Stimulated activated CD4-positive, alpha-beta T cell treated with anti-CD3 and anti-CD28 coated beads, Interleukin-4, amount 100 ng/mL, for 1 hour (primary cell): ENCODE measurements around the gene ALPK1.
"Not testable (repeated sequence)": the region's sequence is repeated elsewhere in the genome, so short reads cannot be mapped to it uniquely, and the experiment has no call there.

Experiments used
- DNase-seq: peaks from one replicate; pipeline ENCODE4 v3.0.0-alpha.2; 2020

Gene ALPK1

GRCh38 chr4:112381996-112382692, 85.0 kb downstream of the ALPK1 start:
- DNase-seq = no peak

GRCh38 chr4:112386071-112386470, 88.9 kb downstream of the ALPK1 start:
- no peak for DNase-seq

DNA sequence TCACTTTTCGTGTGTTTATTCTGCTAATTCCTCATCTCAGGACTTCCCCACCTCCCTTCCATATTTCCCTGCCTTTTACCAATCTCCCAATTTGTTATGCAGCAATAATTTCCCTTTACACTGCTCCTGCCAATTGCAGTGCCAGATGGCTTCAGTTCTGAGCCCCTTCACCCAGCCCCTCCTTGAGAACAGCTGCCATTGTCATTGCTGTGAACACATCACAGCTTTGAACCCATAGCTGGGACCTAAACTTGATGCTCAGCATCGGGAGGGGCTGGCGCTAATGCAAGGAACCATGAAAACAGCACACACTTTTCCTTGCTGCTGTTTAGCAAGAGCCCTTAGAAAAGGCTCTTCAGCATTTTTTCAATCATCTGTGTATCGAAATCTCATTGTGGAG, 104.9 kb downstream of the ALPK1 start:
- DNase-seq = no peak

DNA sequence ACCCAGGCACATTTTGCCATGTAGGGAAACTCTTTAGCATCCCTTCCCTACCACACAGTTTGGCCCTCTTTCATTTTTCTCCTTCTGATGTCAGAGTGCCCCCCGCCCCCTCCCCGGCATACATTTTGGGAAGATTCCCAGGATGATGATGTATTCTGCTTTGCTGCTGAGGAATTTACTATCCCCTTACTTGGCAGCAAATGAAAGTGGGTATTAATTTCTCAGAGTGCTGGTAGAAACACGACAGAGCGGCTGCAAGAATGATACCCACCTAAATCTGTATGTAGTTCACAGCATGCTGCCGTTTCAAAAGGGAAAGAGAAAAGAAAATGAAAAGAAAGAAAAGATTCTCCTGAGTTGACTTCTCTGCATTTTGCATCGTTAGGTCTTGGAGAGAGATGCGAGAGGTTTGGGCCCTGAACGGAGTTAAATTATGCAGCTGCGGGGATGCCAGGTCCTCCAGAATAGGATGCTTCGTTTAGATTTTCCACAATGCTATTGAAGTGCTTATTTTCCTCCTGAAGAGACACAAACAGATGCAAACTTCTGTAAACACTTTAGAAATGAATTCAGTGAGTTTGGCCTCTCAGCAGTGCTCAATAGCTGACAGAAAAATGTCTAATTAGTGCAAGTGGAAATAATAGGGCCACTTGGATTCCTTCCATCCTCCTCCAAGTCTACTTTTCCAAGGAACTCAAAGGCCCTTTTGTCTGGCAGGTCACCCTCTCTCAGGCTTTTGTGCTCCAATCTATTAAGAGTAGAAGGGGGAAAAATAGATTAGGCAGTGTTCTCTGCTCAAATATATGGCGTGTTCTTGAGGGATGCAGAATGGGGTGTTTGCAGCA, 106.2 kb downstream of the ALPK1 start:
- no peak for DNase-seq

GRCh38 chr4:112410364-112410763, 113.2 kb downstream of the ALPK1 start:
- no peak for DNase-seq

DNA sequence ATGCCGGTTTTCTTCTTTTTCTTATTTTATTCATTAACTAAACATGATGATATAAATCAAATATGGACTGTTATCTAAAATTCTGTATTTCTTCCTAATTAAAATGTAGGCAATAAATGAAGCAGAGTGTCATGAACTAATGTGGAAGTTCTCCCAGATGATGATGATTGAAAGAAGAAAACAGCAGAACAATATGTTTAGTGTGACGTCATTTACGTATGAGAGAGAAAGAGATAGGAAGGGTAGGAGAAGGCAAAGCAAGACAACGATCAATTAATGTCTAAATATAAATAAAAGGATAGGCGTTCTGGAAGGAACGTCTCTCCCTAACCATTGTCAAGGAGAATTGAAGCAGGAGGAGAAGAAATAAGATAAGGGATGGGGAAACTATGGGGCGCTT, 113.6 kb downstream of the ALPK1 start:
- no peak for DNase-seq

GRCh38 chr4:112411781-112412550, 114.8 kb downstream of the ALPK1 start:
- DNase-seq = no peak

GRCh38 chr4:112416464-112416863, 119.3 kb downstream of the ALPK1 start:
- DNase-seq = no peak

DNA sequence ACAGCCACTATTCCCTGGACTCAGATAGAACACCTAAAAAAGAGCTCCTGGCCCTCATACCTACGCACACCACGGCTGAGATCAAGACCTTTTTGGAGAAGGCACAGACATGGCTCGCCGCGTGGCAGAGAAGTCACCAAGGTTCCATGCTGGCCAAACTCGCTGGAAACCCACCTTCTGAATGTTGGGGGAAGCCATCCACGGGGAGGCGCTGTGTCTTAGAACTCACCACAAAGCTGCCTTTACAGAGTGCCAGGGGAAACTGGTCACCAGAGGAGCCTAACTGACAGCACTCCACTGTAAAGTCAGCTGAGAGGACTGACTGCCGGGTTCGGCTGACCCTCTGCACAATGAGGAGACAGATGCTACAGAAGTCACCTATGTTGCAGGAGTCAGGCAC, 120.9 kb downstream of the ALPK1 start:
- DNase-seq = no peak

GRCh38 chr4:112421911-112422310, 124.7 kb downstream of the ALPK1 start:
- no peak for DNase-seq

GRCh38 chr4:112422644-112423043, 125.5 kb downstream of the ALPK1 start:
- no peak for DNase-seq

DNA sequence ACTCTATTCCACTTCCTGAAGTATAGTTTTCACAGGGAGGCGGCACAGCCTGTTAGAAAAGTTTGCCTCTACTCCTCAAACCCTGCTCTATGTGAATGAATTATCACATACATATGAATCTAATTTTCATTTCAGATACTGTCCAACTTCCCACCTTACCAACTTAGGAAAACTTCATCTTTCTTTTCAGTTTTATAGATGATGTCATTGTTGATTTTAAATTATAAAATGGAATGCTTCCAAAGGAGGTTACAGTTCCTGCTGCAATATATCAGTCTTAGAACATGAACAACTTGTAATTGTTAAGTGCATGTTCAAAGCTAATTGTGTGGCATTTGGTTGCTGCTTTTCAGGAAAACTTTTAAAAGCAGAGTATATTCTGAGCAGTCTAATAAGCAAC, 126.4 kb downstream of the ALPK1 start:
- DNase-seq = no peak

- no peak for DNase-seq
Observed at GRCh38 chr4:112425823-112426222, 128.7 kb downstream of the ALPK1 start.

DNA sequence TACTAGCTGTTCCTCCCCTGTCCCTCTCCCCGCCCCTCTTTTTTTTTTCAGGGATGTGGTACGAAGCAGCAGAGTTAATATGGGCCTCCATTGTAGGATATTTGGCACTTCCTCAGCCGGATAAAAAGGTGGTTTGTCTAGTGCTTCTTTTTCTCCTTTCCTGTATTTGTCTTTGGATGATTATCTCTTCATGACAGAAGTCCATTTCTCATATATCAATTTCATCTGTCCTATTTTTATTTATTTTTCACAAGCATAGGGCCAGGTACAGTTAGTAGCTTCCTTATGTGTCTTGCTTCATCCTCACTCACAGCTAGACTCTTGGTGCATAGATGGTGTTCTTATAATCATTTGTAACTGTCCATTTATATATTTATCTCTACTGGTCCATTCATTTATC, 129.2 kb downstream of the ALPK1 start:
- DNase-seq = no peak

DNA sequence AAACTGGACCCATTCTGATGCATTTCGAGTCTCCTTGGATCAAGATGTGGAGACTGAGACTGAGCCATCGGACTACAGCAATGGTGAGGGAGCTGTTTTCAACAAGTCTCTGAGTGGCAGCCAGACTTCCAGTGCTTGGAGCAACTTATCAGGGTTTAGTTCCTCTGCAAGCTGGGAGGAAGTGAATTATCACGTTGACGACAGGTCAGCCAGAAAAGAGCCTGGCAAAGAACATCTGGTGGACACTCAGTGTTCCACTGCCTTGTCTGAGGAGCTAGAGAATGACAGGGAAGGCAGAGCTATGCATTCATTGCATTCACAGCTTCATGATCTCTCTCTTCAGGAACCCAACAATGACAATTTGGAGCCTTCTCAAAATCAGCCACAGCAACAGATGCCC, 134.0 kb downstream of the ALPK1 start:
- no peak for DNase-seq

- no peak for DNase-seq
Observed at GRCh38 chr4:112436987-112437386, 139.8 kb downstream of the ALPK1 start.

GRCh38 chr4:112442226-112442625, 145.1 kb downstream of the ALPK1 start:
- DNase-seq = not testable (repeated sequence)

DNA sequence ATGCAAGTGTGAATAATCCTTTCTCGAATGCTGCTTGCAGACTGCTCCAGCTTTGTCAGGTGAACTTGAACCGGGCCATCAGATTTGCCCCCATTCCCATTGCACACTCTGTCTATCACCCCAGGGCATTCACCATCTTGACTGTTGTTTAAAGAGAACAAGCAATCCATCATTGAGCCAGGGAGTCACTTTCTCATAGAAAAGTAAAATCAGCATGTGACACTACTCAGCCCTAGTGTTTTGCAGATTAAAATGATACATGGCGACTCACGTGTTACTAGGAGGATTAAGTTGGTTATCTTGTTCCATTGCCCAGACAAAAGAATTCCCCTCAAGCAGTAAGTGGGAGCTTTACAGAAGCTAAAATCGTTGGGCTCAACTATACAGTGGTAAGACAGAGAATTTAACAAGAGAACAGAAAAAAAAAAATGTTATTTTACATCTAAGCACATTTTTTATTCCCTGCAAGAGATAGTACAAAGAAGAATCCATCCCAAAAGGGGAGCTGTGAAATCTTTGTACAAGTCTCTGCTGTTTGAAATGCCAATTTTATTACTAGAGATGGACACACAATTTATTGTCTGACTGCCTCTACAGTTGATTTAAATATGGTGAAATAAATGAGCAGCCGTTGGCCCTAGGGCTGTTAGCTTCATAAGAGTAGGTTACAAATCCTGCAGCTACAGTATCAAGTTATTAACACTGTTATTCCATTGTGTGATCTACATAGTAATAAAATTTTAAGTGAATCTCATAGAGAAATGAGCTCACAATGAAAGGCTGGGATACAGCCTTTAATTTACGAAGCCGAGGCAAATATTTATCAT, 151.3 kb downstream of the ALPK1 start:
- no peak for DNase-seq

- DNase-seq = no peak
Observed at GRCh38 chr4:112449708-112450107, 152.5 kb downstream of the ALPK1 start.

- DNase-seq = no peak
Observed at GRCh38 chr4:112451104-112451503, 153.9 kb downstream of the ALPK1 start.

DNA sequence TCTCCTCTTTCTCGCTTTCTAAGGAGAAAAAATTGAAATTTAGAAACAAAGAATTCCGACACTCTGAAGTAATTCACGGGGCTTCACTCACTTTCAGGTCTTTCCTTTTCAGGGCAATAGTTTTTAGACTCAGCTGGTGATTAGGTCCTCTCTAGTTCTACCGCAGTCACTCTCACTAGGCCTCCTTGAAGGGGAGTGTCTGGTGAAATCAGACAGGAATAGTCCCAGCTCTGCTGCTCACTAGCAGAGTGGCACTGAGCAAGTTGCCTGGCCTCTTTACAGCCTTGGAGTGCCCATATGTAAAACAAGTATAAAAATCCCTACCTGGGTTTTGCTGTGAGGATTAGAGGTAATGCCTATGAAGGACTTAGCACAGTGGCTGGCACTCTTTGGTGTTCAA, 154.7 kb downstream of the ALPK1 start:
- no peak for DNase-seq

DNA sequence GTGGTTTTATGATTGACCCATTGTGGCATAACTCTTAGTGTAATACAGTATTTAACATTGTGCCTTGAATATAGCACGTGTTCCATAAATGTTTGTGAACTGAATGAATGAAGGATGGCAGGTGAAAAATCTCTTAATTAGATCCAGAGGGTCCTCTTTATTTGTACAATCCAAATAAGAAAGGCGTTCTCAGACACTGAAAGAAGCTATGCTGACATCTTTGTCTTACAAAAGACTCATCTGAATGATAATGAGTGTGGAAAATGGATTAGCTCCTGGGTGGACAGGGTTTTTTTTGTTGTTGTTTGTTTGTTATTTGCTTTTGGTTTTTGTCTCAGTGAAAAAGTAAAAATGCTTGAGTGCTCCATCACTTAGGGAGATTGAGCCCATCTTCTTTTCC, 156.2 kb downstream of the ALPK1 start:
- no peak for DNase-seq

DNA sequence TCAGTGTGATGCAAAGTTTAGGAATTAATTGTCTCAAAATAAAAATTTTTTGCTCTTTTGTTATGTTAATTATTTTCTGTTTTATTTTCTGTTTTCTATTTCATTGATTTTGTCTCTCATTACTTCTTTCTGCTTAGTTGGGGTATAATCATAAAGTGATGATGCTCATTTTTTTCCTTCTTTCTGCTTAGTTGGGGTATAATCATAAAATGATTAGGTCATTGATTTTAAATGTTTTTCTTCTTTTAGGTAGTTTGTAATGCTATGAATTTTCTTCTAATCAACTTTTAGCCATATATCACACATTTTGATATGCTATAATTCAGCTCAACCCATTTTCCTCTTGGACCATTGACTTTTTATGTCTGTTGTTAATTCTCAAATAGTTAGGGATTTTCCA, 175.1 kb downstream of the ALPK1 start:
- no peak for DNase-seq
